Skin epidermis (tissue), 12 donors: Measurements from ENCODE around the gene PLXDC1.

Experiments
- H3K27ac ChIP-seq, 21 experiments: fragments of 200-600 bp; sonication (generic) in 11 of 21; one replicate each; pipeline ENCODE4 v1.5.0; 2020; ENCODE audit warnings: mild to moderate bottlenecking in 3 of 21, inconsistent platforms in 2 of 21, moderate library complexity in 2 of 21
- H3K4me3 ChIP-seq, 7 experiments: fragments of 200-600 bp; sonication (generic) in 2 of 7; one replicate each; pipeline ENCODE4 v1.5.0; 2020; ENCODE audit warnings: inconsistent platforms in 2 of 7, mild to moderate bottlenecking in 2 of 7, moderate library complexity in 1 of 7

Gene PLXDC1

GRCh38 chr17:39151150-39151942 lies at the start of gene PLXDC1:
TSS of gene PLXDC1 (minus strand) at chr17:39151637. CDS start at chr17:39151437, 200 bp downstream.
- peak within 1 kb of the TSS in 20 of 21 experiments; percentile 35 to 93 (median 82) for H3K27ac ChIP-seq
- peak within 1 kb of the TSS; percentile 46 to 91 (median 65) for H3K4me3 ChIP-seq

GRCh38 chr17:39200957-39201510 lies 49.6 kb upstream of the PLXDC1 start:
- Histone ChIP-seq H3K27ac (peak overlapping the region in 20 of 21 experiments; percentile 95 to 100 (median 99)), H3K4me3 (peak overlapping the region; percentile 77 to 96 (median 83))

- H3K4me3 ChIP-seq = peak within 1 kb of the TSS; percentile 77 to 96 (median 83)
- peak within 1 kb of the TSS; percentile 95 to 100 (median 99) for H3K27ac ChIP-seq
These were observed 48.8 kb upstream of the PLXDC1 start, which contains the start of gene RPL19 for GRCh38 chr17:39200070-39200879. TSS of gene RPL19 (plus strand) at chr17:39200283. CDS start at chr17:39200345, 62 bp downstream.

- Histone ChIP-seq H3K27ac (peak overlapping the region; percentile 95 to 100 (median 99)), H3K4me3 (peak overlapping the region; percentile 77 to 96 (median 83))
These were observed 48.3 kb upstream of the PLXDC1 start for GRCh38 chr17:39199820-39200069.

- H3K27ac ChIP-seq = peak overlapping the region in 16 of 21 experiments; percentile 7 to 100 (median 82)
- H3K4me3 ChIP-seq = peak overlapping the region in 3 of 7 experiments; percentile 60 to 74 (median 69)
These were observed 46.7 kb upstream of the PLXDC1 start for GRCh38 chr17:39198186-39198566.

- peak within 1 kb of the TSS in 20 of 21 experiments; percentile 7 to 100 (median 80) for H3K27ac ChIP-seq
- H3K4me3 ChIP-seq = peak within 1 kb of the TSS; percentile 50 to 78 (median 69)
These were observed 46.1 kb upstream of the PLXDC1 start, which contains the start of gene CACNB1 for GRCh38 chr17:39197380-39198185. TSS of gene CACNB1 (minus strand) at chr17:39197669. CDS start at chr17:39197495, 174 bp downstream.

- peak overlapping the region in 20 of 21 experiments; percentile 7 to 100 (median 80) for H3K27ac ChIP-seq
- peak overlapping the region; percentile 50 to 78 (median 69) for H3K4me3 ChIP-seq
These were observed 45.4 kb upstream of the PLXDC1 start for GRCh38 chr17:39196808-39197291.

- H3K27ac ChIP-seq = peak overlapping the region in 15 of 21 experiments; percentile 69 to 100 (median 83)
These were observed 44.9 kb upstream of the PLXDC1 start for GRCh38 chr17:39196241-39196807.

GRCh38 chr17:39195568-39196160 lies 44.2 kb upstream of the PLXDC1 start:
- Histone ChIP-seq H3K4me3 (peak overlapping the region in 2 of 7 experiments; percentile 60 to 74), H3K27ac (peak overlapping the region in 15 of 21 experiments; percentile 16 to 100 (median 82))

More at GRCh38 chr17:39196241-39196807, 44.9 kb upstream of the PLXDC1 start:
- H3K4me3 ChIP-seq = peak overlapping the region; percentile 50 to 78 (median 69)

GRCh38 chr17:39194985-39195524 lies 43.6 kb upstream of the PLXDC1 start:
- peak overlapping the region in 13 of 21 experiments; percentile 16 to 100 (median 79) for H3K27ac ChIP-seq

GRCh38 chr17:39194089-39194984 lies 42.9 kb upstream of the PLXDC1 start:
- no peak overlapping the region for H3K4me3 ChIP-seq
- peak overlapping the region in 6 of 21 experiments; percentile 14 to 100 (median 68) for H3K27ac ChIP-seq

More at GRCh38 chr17:39194985-39195524, 43.6 kb upstream of the PLXDC1 start:
- peak overlapping the region in 1 of 7 experiments; percentile 74 for H3K4me3 ChIP-seq

- H3K27ac ChIP-seq = no peak overlapping the region
- H3K4me3 ChIP-seq = no peak overlapping the region
These were observed 41.9 kb upstream of the PLXDC1 start for GRCh38 chr17:39193346-39193745.

GRCh38 chr17:39192901-39193300 lies 41.5 kb upstream of the PLXDC1 start:
- Histone ChIP-seq H3K4me3 (no peak overlapping the region), H3K27ac (no peak overlapping the region)

- Histone ChIP-seq H3K4me3 (no peak overlapping the region), H3K27ac (no peak overlapping the region)
These were observed 40.5 kb upstream of the PLXDC1 start for GRCh38 chr17:39191750-39192510.

GRCh38 chr17:39187152-39187830 lies 35.9 kb upstream of the PLXDC1 start:
- Histone ChIP-seq H3K27ac (no peak overlapping the region), H3K4me3 (no peak overlapping the region)
